HG03060 (cell line): ENCODE results near the gene SMS.

Experiments
- ATAC-seq: cut with Tn5 transposase; IDR thresholded peaks from one replicate; pipeline ENCODE4 v1.9.1; 2021; ENCODE audit warnings: low read depth, moderate number of reproducible peaks; ENCODE audit not compliant: unreplicated experiment

The SMS gene

DNA sequence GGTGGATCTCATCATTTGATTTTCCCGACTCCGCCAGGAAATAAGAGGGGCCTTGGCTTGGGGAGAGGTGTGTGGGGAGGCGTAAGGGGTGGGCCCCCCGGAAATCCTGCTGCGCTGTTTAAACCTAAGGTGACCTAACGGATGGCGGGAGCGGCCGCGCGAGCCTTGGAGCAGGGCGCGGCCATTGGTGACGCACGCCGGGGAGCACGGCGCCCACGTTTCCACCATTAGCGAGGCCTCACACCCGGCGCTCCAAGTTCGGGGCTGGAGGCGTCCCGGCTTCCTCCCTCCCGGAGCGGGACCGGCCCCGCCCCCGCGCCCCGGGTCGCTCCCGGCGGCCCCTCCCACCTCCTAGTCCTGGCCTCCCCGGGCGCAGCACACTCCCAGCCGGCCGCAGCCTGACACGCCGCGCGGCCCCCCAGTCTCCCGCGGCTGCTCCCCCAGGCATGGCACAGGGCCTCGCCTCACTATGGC is at the start of gene SMS:
TSS of gene SMS (plus strand) at position 354 of the 474 bp plus-strand sequence. CDS start at position 470, 116 bp downstream.
- peak; percentile 47 for ATAC-seq

DNA sequence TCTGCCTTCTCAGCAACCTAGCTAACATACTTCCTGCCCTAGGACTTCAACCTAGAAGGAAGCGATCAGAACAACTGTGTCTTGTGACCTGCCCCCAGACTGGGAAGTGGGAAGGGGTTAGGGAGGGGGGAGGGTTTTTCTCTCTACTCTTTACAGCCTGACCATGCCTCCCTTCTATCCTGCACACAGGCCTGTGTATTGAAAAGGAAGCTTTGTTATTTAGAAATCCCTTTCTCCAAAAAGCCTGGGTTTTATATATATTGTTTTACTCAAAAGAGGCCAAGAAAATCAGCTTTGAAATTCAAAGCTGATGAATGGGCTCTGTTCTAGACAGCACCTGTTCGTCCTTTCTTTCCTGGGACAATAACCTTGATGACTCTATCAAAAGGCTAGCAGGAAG is 35.2 kb upstream of the SMS start:
- no peak for ATAC-seq

DNA sequence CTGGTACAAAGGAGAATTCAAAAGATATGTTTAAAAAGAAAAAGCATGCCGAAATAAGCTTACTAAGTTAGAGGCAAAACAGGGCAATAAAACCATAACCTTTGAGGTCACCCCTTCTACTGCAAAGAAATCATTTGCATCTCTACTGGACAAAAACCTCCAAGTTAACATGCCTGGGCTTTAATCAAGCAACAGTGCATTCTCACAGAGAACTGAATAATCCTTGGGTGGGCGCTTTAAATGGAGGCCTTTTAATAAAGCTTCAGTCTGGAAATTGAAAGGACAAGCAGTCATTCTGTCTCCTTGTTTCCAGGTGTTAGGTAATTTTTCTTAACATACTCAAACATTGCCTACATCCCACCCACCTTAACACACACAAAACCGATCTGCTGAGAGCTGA is 34.6 kb upstream of the SMS start:
- no peak for ATAC-seq

DNA sequence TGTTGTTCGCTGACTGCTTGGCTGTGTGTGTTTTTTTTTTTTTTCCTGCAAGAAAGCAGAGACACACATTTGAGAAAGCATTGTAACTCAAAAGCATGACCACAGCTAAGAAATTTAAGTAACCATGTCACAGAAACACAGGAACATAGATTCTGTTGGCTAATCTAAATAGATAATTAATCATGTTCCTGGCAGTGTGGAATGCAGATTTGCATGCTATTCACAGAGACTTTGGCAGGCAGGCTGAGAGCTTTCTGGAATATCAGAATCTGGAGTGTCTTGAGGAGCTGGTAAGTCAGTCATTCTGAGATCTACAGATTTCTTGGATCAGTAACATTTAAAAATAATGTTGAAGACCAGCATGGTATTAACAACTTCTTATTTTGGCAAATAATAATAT is 33.2 kb upstream of the SMS start:
- no peak for ATAC-seq

DNA sequence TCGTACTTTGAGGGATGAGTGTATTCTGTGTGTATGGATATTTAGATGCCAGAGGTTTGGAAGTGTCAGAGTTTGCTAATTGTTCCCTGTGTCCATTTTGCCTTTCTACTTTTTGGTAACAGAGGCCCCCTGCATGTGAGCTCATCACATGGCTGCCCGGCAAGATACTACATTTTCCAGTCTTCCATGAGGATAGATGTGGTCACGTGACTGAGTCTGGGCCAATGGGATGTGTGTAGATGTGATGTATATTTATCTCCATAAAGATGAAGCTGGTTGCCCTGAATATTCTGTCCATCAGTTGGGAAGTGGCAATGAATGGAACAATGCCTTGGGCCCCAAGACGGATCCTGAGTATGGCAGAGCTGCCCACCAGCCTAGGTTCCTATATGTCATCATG is 29.0 kb upstream of the SMS start:
- no peak for ATAC-seq

DNA sequence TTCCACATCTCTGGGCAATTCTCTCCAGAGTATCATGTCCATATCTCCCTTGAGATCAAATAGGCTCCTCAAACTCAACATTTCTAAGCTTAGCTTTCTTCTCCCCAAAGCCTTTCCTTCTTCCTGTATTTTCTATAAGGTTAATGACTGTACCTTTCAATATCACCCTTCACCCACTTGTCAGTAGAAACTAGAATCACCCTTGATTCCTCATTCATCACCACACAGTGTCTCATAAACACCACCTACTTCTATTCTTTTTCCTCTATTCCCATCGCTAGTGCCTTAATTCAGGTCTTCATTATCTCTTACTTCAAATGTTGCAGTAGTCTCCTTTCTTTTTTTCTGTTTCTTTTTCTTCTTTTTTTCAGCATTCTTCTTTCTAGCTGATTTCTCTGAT is 28.3 kb upstream of the SMS start:
- ATAC-seq = no peak

DNA sequence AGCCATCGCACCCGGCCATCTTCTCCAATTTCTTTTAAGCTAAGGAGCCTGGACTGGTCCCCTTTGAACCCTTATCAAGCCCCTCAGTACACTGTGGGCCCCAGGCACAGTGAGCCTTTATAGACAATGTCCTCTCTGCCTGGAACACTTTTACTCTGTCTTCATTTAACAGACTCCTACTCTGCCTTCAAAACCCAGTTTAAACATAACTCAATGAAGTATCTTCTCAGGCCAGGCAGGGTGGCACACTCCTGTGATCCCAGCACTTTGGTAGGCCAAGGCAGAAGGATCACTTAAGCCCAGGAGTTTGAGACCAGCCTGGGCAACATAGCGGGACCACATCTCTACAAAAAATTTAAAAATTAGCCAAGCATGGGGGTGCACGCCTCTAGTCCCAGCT is 27.5 kb upstream of the SMS start:
- no peak for ATAC-seq

DNA sequence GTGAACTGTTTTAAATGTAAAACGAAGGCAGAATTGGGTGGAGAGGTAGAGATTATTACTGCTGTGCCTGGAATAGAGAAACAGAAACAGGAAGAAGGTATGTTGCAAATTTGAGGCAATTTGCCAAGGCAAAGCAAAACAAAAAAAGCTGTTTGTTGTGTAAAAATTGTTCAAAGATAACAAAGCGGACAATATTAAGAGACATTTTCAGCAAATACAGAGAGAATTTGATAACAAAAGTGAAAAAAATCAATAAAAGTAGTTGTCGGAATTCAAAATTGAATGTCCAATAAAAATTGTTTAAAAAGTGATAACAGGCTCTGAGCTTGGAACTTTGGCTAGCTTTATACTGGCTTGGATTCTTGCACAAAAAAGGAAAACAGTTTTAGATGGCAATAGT is 14.4 kb upstream of the SMS start:
- no peak for ATAC-seq

DNA sequence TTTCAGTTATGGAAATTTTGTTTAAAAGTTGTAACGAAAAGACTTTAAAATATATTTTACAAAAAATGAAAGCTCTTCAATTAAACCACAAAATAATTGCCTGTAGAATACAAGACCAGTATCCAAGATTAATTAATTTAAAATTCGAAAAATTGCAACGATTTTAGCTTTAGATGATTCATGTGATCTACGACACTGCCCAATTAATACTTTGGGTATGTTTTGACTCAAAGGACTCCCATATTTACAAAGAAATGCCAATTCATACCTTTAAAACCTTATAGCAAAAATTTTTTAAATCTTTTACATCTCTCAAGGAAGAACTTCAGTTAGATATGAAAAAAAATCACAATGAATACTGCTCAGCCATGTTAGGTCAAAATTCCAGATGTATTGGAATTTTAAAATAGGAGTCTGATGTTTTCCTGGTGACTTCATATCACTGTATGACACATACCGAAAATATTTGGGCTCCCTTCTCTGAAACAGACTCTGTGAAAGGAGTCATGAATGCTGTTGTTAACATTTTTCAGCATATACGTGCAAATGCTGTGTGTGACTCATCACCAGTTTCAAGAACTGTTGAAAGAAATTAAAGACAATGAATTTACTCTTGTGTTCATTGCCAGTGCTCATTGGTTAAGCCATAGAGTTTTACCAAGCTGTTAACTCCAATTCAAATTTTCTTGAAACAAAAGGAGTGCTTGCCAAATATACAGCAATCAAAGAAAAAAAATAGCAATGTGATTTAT is 13.8 kb upstream of the SMS start:
- ATAC-seq = peak; percentile 87

DNA sequence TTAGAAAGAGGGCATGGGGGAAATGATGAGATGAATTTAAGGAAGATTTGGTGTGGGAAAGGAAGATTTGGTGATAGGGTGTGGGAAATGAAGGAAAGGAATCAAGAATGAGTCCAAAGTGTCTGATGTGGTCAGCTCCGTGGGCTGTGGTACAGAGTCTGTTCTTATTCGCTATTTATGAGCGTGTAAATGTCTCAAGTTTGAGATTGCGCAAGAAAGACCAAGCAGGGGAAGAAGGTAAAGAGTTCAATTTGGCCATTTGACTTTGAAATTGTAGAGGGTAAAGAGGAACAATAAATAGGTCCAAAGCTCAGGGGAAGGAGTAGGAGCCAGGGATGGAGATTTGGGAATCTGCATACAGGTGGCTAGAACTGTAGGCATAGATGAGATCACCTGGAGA is 11.3 kb upstream of the SMS start:
- no peak for ATAC-seq

DNA sequence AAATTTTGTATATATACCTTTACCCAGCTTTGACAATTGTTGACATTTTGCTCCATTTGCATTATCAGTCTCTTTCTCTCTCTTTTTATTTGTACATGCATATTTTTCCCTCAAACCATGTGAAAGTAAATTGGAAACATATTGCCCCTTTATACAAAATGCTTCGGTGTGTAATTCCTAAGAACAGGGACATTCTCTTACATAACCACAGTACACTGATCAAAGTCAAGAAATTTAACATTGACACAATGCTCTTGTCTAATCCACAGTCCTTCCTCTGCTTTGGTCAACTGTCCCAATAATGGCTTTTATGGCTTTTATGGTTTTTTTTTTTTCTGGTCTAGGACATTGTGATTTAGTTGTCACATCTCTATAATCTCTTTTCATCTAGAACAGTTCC is 9.5 kb upstream of the SMS start:
- no peak for ATAC-seq

DNA sequence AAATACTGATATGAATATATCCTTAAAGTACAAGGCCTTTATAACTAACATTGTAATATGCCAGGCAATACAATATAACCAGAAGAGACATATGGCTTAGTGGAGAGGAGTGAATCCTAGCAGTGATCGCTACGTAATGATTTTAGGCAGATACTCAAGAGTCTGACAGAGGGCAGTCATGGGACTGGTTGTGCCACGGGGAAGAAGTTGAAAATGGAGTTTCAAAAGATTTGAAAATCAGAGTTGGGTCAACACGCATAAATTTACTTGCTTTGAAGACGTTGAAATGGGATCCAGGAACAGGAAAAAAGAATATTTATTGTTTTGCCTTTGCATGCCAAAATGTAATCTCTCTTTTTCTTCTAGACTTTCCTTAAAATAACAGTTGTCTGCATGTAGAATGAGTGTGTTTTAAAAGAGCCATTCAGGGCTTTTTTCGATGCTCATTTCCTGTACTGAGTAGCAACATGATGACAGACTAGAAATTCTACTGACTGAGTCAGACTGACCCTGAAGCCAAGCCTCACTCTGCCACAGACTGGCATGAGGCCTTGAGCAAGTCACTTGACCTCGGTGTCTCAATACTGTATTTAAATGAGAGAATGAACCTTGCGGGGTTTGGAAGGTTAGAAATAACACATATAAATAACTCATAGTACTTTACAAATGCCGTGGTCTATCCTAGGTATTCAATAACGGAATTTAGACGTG is 8.1 kb upstream of the SMS start:
- no peak for ATAC-seq

DNA sequence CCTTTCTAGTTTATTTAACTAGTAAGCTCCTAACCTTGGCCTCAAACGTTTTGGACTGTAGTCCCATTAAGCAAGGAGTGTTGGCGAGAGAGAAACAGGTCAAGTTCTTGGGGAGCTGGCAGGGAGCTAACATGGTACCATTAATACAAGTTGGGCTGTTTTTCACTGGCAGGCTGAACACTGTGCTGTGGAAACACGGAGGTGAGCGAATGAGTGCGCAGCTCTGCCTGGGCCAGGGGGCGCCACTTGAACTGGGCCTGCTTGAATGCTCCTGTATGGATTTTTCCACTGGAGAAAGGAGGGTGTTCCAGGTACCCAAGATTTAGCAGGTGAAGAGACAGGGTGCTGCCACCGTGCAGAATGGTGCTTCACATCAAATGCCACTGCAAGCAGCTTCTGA is 7.4 kb upstream of the SMS start:
- ATAC-seq = no peak

DNA sequence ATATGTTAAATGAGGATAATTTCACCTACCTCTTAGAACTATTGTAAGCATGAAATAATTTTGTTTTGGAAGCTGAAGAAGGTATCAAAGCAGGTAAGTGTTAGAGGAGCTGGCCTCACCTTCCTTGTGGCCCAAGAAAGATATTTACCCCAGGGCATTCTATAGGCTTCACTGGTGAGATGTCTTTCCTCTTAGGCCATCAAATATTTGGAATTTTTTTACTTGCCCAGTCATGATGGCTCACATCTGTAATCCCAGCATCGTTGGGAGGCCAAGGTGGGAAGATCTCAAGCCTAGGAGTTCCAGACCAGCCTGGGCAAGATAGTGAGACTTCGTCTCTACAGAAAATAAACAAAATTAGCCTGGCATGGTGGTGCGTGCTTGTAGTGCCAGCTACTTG is 6.1 kb upstream of the SMS start:
- no peak for ATAC-seq

DNA sequence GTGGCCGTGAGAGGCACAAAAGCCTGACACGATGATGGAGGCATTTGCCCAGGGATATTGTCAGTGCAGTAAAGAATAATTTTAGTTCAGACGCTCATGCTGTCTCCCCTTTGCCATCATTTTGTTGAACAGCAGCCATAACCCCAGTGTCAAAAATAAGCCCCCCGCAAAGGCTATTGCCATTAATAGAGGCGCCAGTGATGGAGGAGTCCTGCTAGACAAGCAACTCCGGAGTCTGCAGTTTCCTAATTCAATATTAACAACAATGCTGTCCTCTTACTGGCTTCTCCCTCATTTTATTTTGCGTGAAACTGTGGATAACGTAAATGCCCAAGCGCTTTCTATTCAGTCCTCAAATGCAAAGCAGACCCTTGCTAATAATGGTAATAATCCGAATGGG is 603 bp upstream of the SMS start:
- no peak for ATAC-seq

DNA sequence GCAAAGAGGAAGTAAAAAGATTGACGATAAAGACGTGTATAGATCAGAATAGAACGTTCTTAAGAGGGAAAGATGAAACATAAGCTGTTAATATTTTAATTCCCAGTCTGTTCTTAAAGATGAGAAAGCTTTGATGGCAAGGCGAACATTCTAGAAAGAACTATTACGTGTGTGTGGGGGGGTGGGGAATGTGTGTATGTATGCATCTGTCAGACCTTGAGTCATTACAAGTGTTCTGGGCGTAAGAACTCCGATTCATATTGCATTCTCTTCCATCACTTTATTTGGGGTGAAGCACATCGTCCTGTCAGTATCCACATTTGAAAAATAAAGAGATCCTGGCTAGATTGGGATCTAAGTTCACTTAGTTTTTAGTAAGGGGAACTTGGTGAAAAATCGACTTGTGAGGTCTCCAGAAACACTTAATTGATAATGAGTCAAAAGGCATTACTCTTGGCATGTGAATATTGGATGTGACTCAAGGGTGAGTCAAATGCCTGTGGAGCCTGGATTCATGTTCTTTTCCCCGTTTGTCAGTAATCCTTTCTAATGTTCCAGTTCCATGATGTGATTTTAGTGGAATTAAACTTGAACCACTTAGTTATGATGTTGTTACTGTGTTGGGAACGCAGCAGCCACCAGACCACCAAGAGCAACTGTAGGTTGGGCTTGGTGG is 3.1 kb downstream of the SMS start:
- ATAC-seq = no peak

DNA sequence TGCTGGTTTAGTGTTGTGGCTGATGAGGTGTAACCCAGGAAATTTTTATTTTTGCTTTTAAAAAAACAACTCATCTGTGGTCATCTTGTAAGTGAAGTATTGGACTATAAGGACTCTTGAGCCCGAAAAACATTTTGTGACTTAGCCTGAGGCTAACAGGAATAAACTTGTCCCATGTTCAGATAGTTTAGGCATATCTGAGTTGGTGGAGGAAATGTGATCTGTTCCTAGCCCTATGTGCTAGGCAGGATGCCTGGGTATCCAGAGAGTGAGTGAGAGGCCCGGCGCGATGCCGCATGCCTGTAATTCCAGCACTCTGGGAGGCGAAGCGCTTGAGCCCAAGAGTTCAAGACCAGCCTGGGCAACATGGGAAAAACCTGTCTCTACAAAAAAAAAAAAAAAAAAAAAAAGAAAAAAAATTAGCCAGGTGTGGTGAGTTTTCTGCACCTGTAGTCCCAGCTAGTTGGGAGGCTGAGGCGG is 3.7 kb downstream of the SMS start:
- ATAC-seq = no peak

DNA sequence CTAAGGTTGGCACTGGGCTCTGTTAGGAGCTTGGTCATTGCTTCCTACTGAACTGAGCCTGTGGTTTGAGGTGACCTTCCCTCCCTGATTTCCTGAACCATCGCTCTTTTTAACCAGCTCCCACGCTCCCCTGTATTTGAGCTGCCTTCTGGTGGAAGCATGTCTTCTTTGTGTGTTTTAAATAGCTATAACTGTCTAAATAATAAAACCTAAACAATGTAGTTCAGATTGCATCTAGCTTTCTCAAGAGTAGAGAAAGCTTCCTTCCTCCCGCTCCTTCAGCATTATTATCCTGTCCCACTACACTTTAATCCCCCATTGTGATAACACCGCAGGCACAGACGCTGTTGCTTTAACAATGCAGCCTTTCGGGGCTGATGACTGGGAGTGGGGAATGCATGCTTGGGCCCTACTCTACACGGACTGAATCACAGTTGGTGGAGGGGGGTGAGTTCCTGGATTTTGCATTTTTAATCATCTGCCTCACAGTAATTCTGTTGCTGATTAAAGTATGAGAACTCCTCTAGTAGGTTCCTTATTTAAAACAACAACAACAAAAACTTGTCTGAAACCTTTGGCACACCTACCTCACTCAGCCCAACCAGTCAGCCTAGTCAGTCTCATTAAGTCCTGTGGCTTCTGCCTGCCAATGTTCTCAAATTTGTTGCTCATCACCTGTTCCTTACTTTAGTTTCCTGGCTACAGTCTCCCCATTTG is 6.6 kb downstream of the SMS start:
- no peak for ATAC-seq

DNA sequence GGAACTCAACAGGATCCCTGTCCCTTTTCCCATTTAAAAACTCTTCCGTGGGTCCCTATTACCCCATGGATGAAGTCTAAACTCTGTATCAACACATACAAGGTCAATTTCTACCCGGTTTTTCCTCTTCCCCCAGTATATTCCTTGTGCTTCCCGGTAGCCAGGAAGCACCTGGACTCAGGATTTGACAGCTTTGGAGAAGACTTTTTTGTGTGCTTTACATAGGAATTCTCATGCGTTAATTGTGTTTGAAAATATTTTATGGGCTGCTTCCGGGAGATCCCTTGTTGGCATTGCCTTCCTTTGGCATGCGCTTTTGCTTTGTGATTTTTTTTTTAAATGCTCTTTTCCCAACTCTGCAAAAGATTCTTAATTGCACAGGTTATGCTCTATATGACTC is 7.2 kb downstream of the SMS start:
- no peak for ATAC-seq

DNA sequence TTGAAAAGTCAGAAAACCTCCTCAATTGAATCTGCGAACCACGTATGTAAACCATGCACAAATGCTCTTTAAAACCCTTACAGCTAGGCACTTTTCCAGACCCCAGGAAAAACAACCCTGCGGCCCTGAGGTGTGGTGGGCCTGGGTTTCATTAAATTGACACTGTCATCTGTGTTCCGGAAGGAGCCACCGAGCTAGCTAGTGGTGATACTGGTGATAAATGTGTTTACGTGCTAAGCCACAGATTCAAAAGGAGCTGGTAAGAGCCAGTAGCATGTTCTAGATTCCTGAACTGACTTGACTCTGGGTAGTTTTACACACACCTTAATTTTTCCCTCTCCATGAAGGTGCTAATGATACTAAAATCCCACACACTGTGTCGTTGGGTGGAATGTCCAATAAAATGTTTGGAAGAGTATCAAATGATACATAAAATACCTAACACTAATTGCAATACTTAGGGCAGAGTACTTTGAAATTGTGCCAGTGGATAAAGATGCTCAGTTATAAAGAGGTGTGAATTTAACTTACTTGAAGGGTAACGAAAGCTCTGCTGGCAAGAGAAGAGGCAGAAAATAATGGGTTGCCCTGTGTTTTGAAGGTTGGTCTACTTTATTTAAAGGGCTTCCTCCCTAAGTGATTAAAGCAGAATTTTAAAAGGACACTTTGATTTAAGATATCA is 8.5 kb downstream of the SMS start:
- ATAC-seq = no peak
